Tibial nerve (tissue), 4 donors: ENCODE measurements around the gene DNMT1. TPM values are rescaled to one million over a fixed set of nuclear protein-coding genes. Genes with fewer than 3 reads are reported as not detected.

Source experiments
- DNase-seq, 2 donors: peaks; one replicate each; pipeline ENCODE4 v3.0.0-alpha.2; 2019; ENCODE audit warnings: low spot score in 2 of 2
- H3K27ac ChIP-seq, 4 donors: fragments of 200-600 bp; sonication (generic) in 3 of 4; one replicate each; pipeline ENCODE4 v1.5.1; 2017 to 2019; ENCODE audit warnings: mild to moderate bottlenecking in 1 of 4
- H3K27me3 ChIP-seq, 2 donors: fragments of 200-600 bp; sonication (generic) in 1 of 2; one replicate each; pipeline versions ENCODE4 v1.5.1 to v1.6.0; 2017 to 2019
- H3K36me3 ChIP-seq, 3 donors: fragments of 200-600 bp; sonication (generic); one replicate each; pipeline ENCODE4 v1.5.1; 2018 to 2019
- H3K4me1 ChIP-seq, 4 donors: fragments of 200-600 bp; sonication (generic) in 3 of 4; one replicate each; pipeline ENCODE4 v1.5.1; 2017 to 2019
- H3K4me3 ChIP-seq, 4 donors: fragments of 200-600 bp; sonication (generic) in 3 of 4; one replicate each; pipeline ENCODE4 v1.5.1; 2017 to 2019; ENCODE audit warnings: mild to moderate bottlenecking in 1 of 4, moderate library complexity in 1 of 4
- H3K9me3 ChIP-seq, 4 donors: fragments of 200-600 bp; sonication (generic) in 3 of 4; one replicate each; pipeline ENCODE4 v1.5.1; 2017 to 2019
- CTCF ChIP-seq, 5 experiments: fragments of 200-600 bp in 3 of 5; fragments of 450-650 bp in 2 of 5; sonication (generic) in 3 of 5; IDR thresholded peaks; one replicate each; pipeline ENCODE4 v1.5.1; 2016 to 2019; ENCODE audit warnings: antibody characterized with exemption in 5 of 5, mild to moderate bottlenecking in 3 of 5, moderate library complexity in 2 of 5
- EP300 ChIP-seq, 2 donors: sonication (generic); formaldehyde crosslinking; IDR thresholded peaks; one replicate each; pipeline ENCODE4 v1.6.1; 2017; ENCODE audit warnings: antibody characterized with exemption in 2 of 2, mild to moderate bottlenecking in 1 of 2
- POLR2A ChIP-seq, 2 donors: fragments of 450-650 bp; IDR thresholded peaks; one replicate each; pipeline ENCODE4 v1.6.1; 2017; ENCODE audit warnings: antibody characterized with exemption in 2 of 2, mild to moderate bottlenecking in 2 of 2, moderate library complexity in 2 of 2
- WGBS, 2 donors: methylation state at CpG; one replicate each; pipeline ENCODE4 v1.1.5; 2018; 5-methylcytosine and 5-hydroxymethylcytosine counted together
- total RNA-seq, 4 donors: library from RNA; depleted of rRNA; stranded (reverse); fragments of >200 nt; gene quantifications; one replicate each; pipeline ENCODE4 v1.1.0, GENCODE V29; 2016

The DNMT1 gene
- total RNA-seq, 4 donors from 2014 or later, result 48.2 to 72.9 (median 55.2) TPM

- 52 to 54% methylated on average over 8 of the region's 8 CpGs for WGBS, 2 donors
- peak within 1 kb of the TSS in 2 of 4 donors; percentile 24 to 26 for H3K27ac ChIP-seq
- no peak for DNase-seq
- peak within 1 kb of the TSS in 2 of 4 donors; percentile 3 to 25 for H3K4me3 ChIP-seq
- no peaks in the 10 kb centered on the region for H3K9me3 ChIP-seq
- peaks cover 11 to 87% (median 46%) of the 10 kb centered on the region in 3 donors for H3K36me3 ChIP-seq
- TF ChIP-seq POLR2A (IDR thresholded peaks at IDR 0.05) (no peak), EP300 (IDR thresholded peaks at IDR 0.05) (no peak), CTCF (IDR thresholded peaks at IDR 0.05) (no peak)
- peaks cover 0 to 38% (median 16%) of the 10 kb centered on the region in 4 donors for H3K4me1 ChIP-seq
- no peaks in the 10 kb centered on the region for H3K27me3 ChIP-seq
Measured at GRCh38 chr19:10111405-10111811, 83.3 kb downstream of the DNMT1 start, which contains the start of gene P2RY11. Gene P2RY11 (plus strand): TSS chr19:10111693. CDS start chr19:10111722, 29 bp downstream.

- 88 to 91% methylated on average over 19 of the region's 19 CpGs for WGBS, 2 donors
- H3K36me3 ChIP-seq, result peaks cover 11 to 82% (median 44%) of the 10 kb centered on the region in 3 donors
- no peaks in the 10 kb centered on the region for H3K9me3 ChIP-seq
- no peak overlapping the region for H3K4me3 ChIP-seq
- peaks cover 0 to 36% (median 16%) of the 10 kb centered on the region in 4 donors for H3K4me1 ChIP-seq
- peak overlapping the region in 1 of 4 donors; percentile 8 for H3K27ac ChIP-seq
- no peaks in the 10 kb centered on the region for H3K27me3 ChIP-seq
- TF ChIP-seq POLR2A (IDR thresholded peaks at IDR 0.05) (no peak), CTCF (IDR thresholded peaks at IDR 0.05) (no peak), EP300 (IDR thresholded peaks at IDR 0.05) (no peak)
- no peak for DNase-seq
Measured at GRCh38 chr19:10110972-10111317, 83.8 kb downstream of the DNMT1 start.

- peaks cover 11 to 76% (median 38%) of the 10 kb centered on the region in 3 donors for H3K36me3 ChIP-seq
- peak overlapping the region in 1 of 4 donors; percentile 8 for H3K27ac ChIP-seq
- H3K4me3 ChIP-seq, result no peak overlapping the region
- DNase-seq, result no peak
- TF ChIP-seq EP300 (IDR thresholded peaks at IDR 0.05) (no peak), CTCF (IDR thresholded peaks at IDR 0.05) (no peak), POLR2A (IDR thresholded peaks at IDR 0.05) (no peak)
- H3K9me3 ChIP-seq, result no peaks in the 10 kb centered on the region
- H3K4me1 ChIP-seq, result peaks cover 0 to 41% (median 16%) of the 10 kb centered on the region in 4 donors
- 88 to 92% methylated on average over 40 to 43 of the region's 44 CpGs for WGBS, 2 donors
- no peaks in the 10 kb centered on the region for H3K27me3 ChIP-seq
Measured at GRCh38 chr19:10110076-10110971, 84.4 kb downstream of the DNMT1 start.

- Histone ChIP-seq H3K9me3 (no peaks in the 10 kb centered on the region), H3K27ac (no peak overlapping the region), H3K4me1 (peaks cover 0 to 41% (median 18%) of the 10 kb centered on the region in 4 donors), H3K27me3 (no peaks in the 10 kb centered on the region), H3K36me3 (peaks cover 11 to 68% (median 30%) of the 10 kb centered on the region in 3 donors), H3K4me3 (no peak overlapping the region)
- TF ChIP-seq POLR2A (IDR thresholded peaks at IDR 0.05) (no peak), EP300 (IDR thresholded peaks at IDR 0.05) (no peak), CTCF (IDR thresholded peaks at IDR 0.05) (no peak)
- 89 to 94% methylated on average over 13 to 14 of the region's 14 CpGs for WGBS, 2 donors
- DNase-seq, result no peak
Measured at GRCh38 chr19:10109528-10109927, 85.2 kb downstream of the DNMT1 start.

GRCh38 chr19:10107817-10108367 lies 86.9 kb downstream of the DNMT1 start:
- Histone ChIP-seq H3K27me3 (no peaks in the 10 kb centered on the region), H3K4me1 (peaks cover 0 to 33% (median 15%) of the 10 kb centered on the region in 4 donors)
- no peak for TF ChIP-seq POLR2A (IDR thresholded peaks at IDR 0.05)
- TF ChIP-seq CTCF (IDR thresholded peaks at IDR 0.05), result no peak
- no peak for TF ChIP-seq EP300 (IDR thresholded peaks at IDR 0.05)

More at GRCh38 chr19:10107817-10108367, 86.9 kb downstream of the DNMT1 start:
- Histone ChIP-seq H3K36me3 (peaks cover 11 to 52% (median 28%) of the 10 kb centered on the region in 3 donors), H3K4me3 (no peak overlapping the region), H3K27ac (no peak overlapping the region), H3K9me3 (no peaks in the 10 kb centered on the region)
- DNase-seq, result no peak
- 92% methylated on average over 14 of the region's 14 CpGs for WGBS, 2 donors
